HG02840 (cell line): ENCODE data around the gene CRIM1.

Experiments
- ATAC-seq: cut with Tn5 transposase; IDR thresholded peaks from one replicate; pipeline ENCODE4 v1.9.1; 2021; ENCODE audit warnings: mild to moderate bottlenecking, moderate library complexity, moderate number of reproducible peaks; ENCODE audit not compliant: unreplicated experiment, low FRiP score

The CRIM1 gene

DNA sequence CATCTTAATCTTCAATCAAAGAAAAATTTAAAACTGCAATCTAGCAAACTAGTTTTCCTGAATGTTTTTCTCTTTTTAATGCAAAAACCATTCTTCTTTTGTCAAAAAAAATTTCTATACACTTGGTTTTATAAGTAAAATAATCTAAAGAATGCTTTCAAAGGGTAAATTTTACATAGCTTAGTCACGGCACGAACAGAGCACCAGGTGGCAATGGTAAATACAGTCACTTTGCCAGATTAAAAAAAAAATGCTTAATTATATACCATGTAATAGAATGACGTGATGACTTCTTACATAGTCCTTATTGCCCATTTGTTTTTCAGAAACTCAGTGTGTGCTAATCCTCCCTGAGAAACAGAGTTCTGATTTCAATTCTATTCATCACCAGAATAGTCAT is 232.0 kb downstream of the CRIM1 start:
- no peak for ATAC-seq

- no peak for ATAC-seq
These were observed 233.7 kb downstream of the CRIM1 start for GRCh38 chr2:36589230-36589630.

GRCh38 chr2:36594849-36595248 is 239.3 kb downstream of the CRIM1 start:
- no peak for ATAC-seq

- ATAC-seq: no peak
These were observed 240.8 kb downstream of the CRIM1 start for GRCh38 chr2:36596397-36596796.

- ATAC-seq: no peak
These were observed 241.5 kb downstream of the CRIM1 start for GRCh38 chr2:36597003-36597531.

DNA sequence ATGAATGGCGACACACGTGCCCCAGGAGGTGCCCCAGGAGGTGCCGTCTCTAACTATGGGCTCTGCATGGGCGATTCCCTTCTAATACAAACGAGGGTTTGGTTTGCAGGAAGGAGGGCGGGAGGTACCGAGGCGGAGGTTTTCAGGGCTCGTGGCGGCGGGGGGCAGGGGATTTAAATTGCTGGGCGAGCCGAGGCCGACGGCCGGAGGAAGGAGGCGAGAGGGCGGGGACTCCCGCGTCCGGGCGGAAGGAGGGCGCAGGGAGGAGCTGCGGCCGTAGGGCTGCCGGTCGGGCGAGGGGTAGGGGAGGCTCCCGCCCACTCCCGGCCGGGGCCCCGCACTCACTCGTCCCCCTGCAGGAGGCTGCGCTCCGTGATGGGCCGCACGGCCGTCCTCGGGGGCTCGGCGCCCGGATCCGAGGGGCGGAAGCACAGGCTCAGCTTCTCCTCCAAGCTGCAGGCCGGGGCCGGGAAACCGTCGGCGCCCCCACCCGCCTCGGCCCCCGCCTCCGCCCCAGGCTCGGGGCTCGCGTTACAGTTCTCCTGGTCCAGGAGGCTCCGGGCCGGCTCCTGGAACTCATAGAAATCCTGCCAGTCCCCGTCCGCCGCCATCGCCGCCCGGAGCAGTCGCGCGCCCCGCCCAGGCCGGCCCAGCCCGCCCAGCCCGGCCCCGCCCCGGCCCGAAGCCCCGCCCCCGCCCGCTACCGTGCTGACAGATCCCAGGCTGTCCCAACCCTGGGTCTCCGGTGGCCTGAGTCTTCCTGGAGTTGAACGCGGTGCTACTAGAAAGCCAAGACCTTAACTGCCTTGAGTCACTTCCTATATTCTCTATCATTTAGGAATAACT is 242.2 kb downstream of the CRIM1 start, which contains the start of gene FEZ2:
Gene FEZ2 (minus strand): TSS at position 637 of the 846 bp plus-strand sequence. CDS start 26 bp downstream, at position 611.
- peak; percentile 99 for ATAC-seq
